Measurements from ENCODE around the gene HSF4.
A peak's percentile ranks its signal among the peaks of the same experiment; 100 is the strongest.

The HSF4 gene

DNA sequence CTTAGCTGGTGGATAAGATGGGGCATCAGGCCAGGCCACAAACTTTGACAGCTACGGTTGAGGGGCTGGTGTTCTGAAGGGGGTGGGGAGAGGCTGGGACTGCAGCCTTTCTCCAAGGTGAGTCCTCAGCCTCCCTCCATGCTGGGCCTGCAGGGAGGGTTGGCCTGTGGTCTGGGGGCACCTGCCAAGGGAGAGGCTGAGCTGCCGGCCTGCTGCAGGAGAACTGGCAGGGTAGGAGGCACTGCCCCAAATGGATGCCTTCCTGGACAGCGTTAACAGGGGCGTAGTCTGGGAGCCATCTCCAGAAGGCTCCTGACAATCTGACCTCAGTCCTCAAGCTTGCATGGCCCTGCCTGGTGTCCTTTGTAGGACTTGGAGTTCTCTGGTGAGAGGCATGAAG is 39.5 kb downstream of the HSF4 start:
- DNase-seq = no peak

DNA sequence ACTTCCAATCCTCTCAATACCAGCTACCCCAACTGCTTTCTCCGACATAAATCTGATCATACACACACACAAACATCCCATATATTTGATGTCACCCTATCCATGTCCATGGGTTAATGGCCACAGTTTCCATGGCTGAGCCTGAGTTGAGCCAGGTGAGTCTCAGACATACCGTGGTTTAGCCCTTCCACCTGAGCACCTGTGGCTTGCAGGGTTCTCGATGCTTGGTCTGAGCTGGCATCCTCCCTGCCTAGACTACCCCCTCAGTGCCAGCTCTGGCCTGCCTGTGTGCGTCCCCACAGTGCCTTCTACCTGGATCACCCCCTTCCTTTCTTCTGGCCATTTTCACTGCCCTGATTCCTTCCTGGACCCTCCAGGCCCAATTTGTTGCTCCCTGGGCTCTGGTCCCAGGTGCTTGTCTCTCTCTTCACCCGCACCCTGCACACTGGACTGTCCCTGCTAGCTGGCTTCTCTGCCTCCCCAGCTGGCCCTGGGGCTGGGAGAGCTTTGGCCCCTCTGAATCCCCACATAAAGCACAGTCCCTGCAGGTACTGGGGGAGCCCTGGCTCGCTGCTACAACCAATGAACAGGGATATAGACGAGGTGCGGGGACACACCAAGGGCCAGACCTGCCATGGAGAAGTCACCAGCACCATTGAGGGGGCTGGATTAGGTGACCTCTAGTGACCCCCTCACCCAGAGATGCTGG is 41.7 kb downstream of the HSF4 start:
- DNase-seq = no peak

DNA sequence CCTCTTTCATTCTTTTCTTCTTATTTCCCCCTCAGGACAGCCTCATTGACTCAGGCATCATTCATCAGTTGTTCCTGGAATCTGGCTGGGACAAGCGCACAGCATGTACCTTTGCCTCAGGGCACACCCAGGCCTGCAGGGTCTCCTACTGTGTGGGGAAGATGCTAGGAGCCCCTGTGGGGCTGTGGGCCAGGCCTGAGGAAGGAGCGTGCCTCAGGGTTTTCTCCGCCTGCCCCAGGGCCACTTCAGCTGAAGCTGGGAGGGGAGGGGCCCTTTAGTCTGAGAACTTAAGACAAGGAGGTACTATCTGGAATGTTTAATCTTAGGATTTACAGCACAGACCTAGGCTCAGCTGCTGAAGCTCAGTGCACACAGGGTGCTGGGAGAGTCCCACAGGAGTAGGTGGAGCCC is 42.3 kb downstream of the HSF4 start:
- DNase-seq = no peak

DNA sequence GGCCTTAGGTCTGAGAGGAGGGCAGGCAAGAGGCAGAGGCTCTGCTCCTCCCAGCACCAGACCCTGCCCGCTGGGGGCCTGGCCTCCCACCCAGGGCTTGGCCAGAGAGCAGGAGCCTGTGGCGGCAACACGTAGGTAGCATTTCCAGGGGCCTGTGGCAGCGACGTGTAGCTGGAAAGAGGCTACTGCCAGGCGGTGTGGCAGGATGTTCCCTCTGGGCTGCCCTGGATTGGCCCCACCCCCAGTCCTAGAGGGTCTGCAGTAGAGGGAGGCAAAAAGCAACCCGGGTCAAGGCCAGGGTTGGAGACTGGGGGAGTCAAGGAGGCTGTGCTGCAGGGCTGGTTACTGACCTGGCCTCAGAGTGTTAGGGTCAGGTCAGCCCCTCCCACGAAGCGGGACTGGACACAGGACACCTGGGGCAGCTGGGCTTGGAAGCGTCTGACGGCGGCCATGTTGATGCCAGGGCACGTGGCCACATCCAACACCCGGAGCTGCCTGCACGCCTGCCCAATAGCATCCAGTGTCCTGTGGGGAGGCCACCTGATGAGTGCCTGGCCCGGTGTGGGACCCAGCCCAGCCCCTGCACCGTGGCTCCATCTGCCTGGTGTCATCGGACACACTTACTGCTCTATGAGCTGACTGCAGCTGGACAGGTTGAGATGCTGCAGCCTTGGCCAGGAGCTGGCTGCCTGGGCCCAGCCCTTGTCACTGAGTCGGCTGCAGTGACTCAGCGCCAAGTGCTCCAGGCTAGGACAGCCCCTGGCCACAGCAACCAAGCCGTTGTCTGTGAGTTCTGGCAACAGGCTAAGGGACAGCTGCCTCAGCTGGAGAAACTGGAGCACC is 42.9 kb downstream of the HSF4 start:
- DNase-seq = no peak

DNA sequence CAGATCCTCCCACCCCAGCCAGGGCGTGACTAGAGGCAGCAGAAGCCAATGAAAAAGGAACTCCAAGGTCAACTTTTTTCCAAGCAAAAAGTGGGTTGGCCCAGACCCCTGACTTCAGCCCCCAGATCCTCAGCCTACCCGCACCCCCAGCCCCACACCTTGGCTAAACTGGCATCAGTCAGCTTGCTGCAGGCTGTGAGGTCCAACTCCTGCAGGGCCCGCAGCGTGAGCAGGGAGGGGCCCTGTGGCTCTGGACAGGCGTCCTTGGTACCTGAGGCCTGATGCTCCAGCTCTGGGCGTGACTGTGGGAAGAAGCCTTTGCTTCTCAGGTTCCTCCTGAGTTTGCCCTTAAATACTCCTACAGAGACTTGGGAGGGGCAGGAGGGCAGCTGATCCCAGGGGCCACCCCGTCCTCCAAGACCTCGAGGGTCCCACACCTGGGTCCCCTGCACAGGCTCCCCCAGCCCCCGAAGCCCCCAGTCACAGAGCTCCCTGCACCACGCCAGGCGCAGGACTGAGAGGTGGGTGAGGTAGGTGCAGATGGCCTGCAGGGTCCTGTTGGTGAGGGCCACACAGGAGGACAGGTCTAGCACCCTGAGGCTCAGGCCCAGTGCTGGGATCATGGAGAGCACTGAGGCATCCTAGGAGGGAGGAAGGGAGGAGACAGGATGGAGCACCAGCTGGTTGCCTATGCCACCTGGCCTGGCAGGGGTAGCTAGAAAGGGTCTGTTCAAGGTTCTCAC is 43.8 kb downstream of the HSF4 start:
- no peak for DNase-seq

DNA sequence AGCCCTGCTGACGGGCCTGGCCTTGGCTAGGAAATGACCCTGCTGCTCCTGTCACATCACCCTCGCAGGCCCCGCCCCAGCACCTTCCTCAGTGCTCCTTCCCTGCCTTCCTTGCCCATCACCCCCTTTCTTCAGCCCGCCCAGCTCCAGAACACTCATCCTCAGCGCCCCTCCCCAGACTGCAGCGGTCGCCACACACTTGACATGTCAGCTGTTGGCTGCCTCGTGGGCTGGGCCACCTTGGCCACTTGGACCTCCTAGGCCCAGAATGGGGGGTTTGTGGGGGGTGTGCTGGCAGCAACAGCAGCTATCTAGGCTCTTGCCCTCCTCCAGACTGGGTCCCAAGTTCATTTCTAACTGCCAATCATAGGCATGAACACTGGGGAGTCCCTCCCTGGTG is 45.0 kb downstream of the HSF4 start:
- DNase-seq = no peak

DNA sequence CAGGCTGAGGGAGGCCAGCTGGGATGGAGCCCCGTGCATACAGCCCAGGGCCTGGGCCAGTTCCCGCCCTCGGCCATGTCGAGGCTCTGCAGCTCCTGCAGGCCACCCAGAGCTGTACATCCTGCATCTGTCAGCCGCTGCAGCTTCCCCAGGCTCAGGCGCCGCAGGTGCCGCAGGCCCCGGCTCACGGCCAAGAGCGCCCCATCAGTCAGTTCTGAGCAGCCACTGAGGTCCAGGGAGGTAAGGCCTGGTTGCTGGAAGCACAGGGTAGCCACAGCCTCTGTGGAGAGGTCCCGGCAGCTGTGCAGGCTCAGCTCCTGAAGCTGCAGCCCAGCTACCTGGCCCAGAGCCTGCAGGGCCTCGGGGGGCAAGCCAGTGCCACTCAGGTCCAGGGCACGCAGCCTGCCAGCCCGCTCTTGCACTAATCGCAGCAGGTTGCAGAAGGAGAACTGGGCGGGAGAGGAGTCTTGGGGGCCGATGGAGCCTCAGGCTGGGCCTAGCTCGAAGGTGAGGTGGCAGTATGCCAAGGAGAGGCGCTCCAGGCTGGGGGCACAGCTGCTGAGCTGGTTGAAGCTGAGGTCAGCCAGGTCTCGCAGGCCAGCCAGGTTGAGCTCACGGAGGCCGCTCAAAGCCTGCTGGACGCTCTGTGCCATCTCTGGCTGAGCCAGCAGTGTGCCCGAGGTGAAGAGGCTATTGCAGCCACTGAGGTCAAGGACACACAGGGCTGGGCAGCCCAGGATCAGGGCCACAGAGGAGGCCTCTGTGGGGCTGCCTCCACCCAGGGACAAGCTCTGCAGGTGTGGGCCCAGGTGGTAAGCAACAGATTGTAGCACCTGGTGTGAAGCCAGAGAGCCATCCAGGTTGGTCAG is 45.8 kb downstream of the HSF4 start:
- no peak for DNase-seq

DNA sequence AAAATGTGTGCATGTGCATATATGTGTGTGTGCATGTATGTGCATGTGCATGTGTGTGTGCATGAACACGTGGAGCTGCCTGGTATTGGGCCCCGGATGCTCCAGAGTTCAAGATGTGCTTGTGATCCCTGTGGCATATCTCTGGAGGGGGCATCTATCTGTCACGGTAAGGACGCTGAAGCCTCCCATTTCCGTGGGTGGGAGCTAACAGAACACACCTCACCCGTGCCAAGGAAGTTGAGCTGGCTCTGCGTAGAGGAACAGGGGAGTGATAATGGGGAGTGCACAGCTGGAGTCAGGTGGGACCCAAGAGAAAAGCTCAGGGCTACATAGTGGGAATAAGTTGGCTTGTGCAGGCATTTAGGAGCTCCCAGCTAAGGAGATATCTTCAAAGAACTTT is 47.1 kb downstream of the HSF4 start:
- no peak for DNase-seq

DNA sequence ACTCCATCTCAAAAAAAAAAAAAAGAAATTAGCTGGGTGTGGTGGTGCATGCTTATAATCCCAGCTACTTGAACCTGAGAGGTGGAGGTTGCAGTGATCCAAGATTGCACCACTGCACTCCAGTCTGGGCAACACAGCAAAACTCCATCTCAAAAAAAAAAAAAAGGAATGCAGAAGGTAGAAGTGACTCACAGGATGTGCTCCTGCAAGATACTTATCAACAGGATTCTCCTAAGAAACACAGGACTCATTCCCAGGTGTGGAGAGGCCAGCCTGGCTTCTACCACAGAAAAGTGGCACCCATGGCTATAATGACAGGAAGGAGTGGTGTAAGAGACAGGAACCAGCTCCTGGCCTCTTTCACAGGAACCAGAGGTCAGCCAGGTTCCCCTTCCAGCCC is 48.2 kb downstream of the HSF4 start:
- DNase-seq = no peak

DNA sequence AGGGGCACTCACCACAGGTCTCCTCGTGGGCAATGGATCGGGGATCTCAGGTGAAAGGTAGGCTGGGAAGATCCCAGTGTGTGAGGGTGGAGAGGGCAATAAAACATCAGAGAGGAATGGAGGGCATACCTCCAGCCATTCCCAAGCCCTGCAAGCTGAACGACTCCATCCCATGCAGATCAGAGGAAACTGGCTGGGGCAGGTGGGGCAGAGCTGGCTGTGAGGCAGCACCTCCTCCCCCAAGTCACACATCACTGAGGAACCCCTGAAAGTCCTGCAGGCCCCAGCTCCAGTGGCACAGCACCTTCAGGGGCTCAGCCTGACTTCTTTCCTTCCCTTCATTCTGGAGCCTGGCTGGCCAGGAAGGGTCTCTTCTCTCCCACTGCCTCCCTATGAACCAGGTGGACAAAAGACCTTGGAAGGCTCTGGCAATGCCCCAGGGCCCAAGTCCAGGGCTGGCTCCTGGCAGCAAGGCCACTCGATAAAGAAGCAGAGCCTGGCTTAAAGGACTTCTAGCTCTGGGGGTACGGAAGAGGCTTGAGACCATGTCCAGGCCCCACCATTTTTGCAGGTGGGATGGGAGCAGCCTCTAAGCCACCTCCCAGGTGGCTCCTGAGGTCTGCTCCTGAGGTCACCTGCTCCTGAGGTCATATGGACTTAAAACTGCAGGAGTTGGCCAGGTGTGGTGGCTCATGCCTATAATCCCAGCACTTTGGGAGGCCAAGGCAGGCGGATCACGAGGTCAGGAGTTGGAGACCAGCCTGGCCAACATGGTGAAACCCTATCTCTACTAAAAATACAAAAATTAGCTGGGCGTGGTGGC is 48.9 kb downstream of the HSF4 start:
- DNase-seq = no peak

DNA sequence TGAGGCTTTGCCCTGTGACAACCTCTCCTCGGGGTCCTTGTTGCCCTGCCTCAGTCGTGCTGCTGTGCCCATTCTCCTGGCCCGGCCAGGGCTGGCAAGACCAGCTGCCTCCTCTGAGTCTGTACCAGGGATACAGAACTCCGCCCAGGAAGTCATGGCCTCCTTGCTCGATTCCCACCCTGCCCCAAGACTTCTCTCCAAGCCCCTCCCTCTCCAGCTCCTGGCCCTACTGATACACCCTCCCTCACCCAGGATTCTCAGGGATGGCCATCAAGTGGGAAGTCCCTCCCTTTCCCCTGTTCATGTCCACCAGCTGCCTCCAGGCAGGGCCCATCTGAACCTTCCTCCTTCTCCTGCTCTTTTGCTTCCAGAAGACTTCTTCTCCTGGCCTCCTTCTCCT is 51.2 kb downstream of the HSF4 start:
- DNase-seq = no peak

DNA sequence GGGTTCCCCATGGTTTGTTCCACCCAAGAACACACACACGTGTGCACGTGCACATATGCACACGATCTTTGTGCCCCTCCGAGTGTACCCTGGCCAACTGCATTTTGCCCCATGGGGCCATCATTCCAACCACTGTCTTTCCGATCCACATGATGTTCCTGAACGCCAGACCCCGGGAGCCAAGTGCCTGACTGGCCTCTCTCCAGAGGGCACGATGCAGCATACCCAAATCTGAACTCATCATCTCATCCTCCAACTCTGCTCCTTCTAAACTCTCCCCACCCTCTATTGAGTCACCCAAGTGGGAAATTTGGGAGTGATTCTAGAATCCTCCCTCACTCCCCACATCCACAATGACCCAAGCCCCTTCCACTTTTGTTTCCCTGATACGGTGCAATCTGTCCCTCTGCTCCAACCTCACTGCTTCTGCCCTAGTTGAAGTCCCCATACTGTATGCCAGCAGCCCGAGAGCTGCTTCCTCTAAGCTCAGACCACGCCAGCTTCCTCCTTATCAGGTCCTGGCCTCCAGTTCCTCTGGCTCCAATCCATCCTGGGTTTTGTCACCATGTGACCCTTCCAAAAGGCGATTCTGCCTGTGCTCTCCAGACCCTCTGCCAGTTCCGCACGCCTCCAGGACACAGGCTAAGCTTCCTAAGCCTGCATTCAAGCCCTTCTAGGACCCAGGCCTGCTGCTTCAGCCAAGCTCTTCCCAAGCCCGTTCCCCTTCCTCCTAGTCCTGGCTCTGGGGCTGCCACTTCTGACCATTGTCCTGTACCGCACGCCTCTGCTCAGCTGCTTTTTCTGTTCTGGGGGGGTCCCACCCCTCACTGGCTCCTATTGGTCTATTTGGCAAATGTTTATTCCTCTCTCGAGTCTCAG is 52.3 kb downstream of the HSF4 start:
- peak; percentile 65 for DNase-seq

Data from MV-4-11 (cell line).